ENCODE data around the gene PARD3B.

GRCh38 chr2:205511641-205512040 is 966.4 kb downstream of the PARD3B start:
- no peak for TF ChIP-seq CTCF (IDR thresholded peaks at IDR 0.05)
- TF ChIP-seq POLR2A (IDR thresholded peaks at IDR 0.05): no peak
- no peak for TF ChIP-seq EP300 (IDR thresholded peaks at IDR 0.05)
- TF ChIP-seq POLR2AphosphoS5 (IDR thresholded peaks at IDR 0.05): no peak

Measured in sigmoid colon (tissue), 4 donors.